ENCODE measurements around the gene FOXK1.

Gene FOXK1

GRCh38 chr7:4699841-4700240 lies 17.7 kb downstream of the FOXK1 start:
- H3K4me3 ChIP-seq (replicated peaks; ENCODE audit: low read depth, low read length), result no peak overlapping the region
- no peak for DNase-seq (ENCODE audit: extremely low read depth, low read depth)
- no peak for TF ChIP-seq CTCF (IDR thresholded peaks at IDR 0.05; ENCODE audit: low read depth, low read length, missing control alignments)

GRCh38 chr7:4700577-4701235 lies 18.6 kb downstream of the FOXK1 start:
- no peak for DNase-seq (ENCODE audit: extremely low read depth, low read depth)
- TF ChIP-seq CTCF (IDR thresholded peaks at IDR 0.05; ENCODE audit: low read depth, low read length, missing control alignments), result no peak

GRCh38 chr7:4702961-4703512 lies 20.9 kb downstream of the FOXK1 start:
- TF ChIP-seq CTCF (IDR thresholded peaks at IDR 0.05; ENCODE audit: low read depth, low read length, missing control alignments), result no peak
- no peak overlapping the region for H3K4me3 ChIP-seq (replicated peaks; ENCODE audit: low read depth, low read length)
- no peak for DNase-seq (ENCODE audit: extremely low read depth, low read depth)

More at GRCh38 chr7:4700577-4701235, 18.6 kb downstream of the FOXK1 start:
- no peak overlapping the region for H3K4me3 ChIP-seq (replicated peaks; ENCODE audit: low read depth, low read length)

- no peak for DNase-seq (ENCODE audit: extremely low read depth, low read depth)
- no peak for TF ChIP-seq CTCF (IDR thresholded peaks at IDR 0.05; ENCODE audit: low read depth, low read length, missing control alignments)
- no peak overlapping the region for H3K4me3 ChIP-seq (replicated peaks; ENCODE audit: low read depth, low read length)
Measured at GRCh38 chr7:4703532-4703931, 21.4 kb downstream of the FOXK1 start.

GRCh38 chr7:4706384-4707216 lies 24.5 kb downstream of the FOXK1 start:
- no peak overlapping the region for H3K4me3 ChIP-seq (replicated peaks; ENCODE audit: low read depth, low read length)
- no peak for DNase-seq (ENCODE audit: extremely low read depth, low read depth)
- no peak for TF ChIP-seq CTCF (IDR thresholded peaks at IDR 0.05; ENCODE audit: low read depth, low read length, missing control alignments)

- no peak for TF ChIP-seq CTCF (IDR thresholded peaks at IDR 0.05; ENCODE audit: low read depth, low read length, missing control alignments)
- H3K4me3 ChIP-seq (replicated peaks; ENCODE audit: low read depth, low read length), result no peak overlapping the region
- DNase-seq (ENCODE audit: extremely low read depth, low read depth), result no peak
Measured at GRCh38 chr7:4707217-4707741, 25.2 kb downstream of the FOXK1 start.
